Nephron progenitor cell (in vitro differentiated cells): ENCODE results near the gene MYO5B.

Experiments
- DNase-seq: peaks from one replicate; pipeline ENCODE4 v3.0.0; 2021
- H3K27ac Mint-ChIP-seq: 2 replicates; pipeline ENCODE4 v1.8.0; 2021; ENCODE audit warnings: mild to moderate bottlenecking, moderate library complexity, mixed read lengths
- H3K27me3 Mint-ChIP-seq: 2 replicates; pipeline ENCODE4 v1.8.0; 2021; ENCODE audit warnings: mild to moderate bottlenecking, low read depth, mixed read lengths; ENCODE audit not compliant: poor library complexity
- H3K36me3 Mint-ChIP-seq: 2 replicates; pipeline ENCODE4 v1.8.0; 2021; ENCODE audit warnings: low read depth, mixed read lengths
- H3K4me1 Mint-ChIP-seq: 2 replicates; pipeline ENCODE4 v1.8.0; 2021; ENCODE audit warnings: mixed read lengths
- H3K4me3 Mint-ChIP-seq: 2 replicates; pipeline ENCODE4 v1.8.0; 2021; ENCODE audit warnings: mild to moderate bottlenecking, moderate library complexity, mixed read lengths
- H3K9me3 Mint-ChIP-seq: 2 replicates; pipeline ENCODE4 v1.8.0; 2021; ENCODE audit warnings: mild to moderate bottlenecking, moderate library complexity, mixed read lengths
- TF ChIP-seq, protein P1 (sequence below): fragments of 200-600 bp; sonication (generic); IDR thresholded peaks from 2 replicates; pipeline ENCODE4 v1.5.0; 2021; ENCODE audit warnings: antibody characterized with exemption

MYO5B gene

DNA sequence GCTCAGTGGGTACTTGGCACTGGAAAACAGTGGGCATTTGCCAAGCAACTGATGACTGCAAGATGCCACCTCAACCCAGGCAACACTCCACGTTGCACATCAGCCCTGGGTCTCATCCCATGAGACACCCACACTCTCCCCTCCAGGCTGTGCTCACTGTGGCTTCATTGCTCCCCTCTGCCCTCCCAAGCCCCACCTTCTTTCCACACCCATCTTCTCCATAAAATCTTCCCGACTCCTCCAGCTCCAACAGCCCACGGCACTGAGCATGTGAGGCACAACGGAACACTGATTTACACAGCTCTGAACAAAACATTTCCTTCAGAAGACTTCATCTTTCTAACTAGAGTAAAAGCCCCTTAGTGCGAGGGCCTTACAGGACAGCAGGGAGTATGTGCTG lies 263.8 kb downstream of the MYO5B start:
- Mint-ChIP-seq H3K9me3 (no peaks in the 10 kb centered on the region), H3K4me3 (no peak overlapping the region), H3K27ac (no peak overlapping the region), H3K27me3 (peaks cover 19% of the 10 kb centered on the region), H3K36me3 (no peaks in the 10 kb centered on the region), H3K4me1 (peaks cover 11% of the 10 kb centered on the region)
- TF ChIP-seq, protein P1, sequence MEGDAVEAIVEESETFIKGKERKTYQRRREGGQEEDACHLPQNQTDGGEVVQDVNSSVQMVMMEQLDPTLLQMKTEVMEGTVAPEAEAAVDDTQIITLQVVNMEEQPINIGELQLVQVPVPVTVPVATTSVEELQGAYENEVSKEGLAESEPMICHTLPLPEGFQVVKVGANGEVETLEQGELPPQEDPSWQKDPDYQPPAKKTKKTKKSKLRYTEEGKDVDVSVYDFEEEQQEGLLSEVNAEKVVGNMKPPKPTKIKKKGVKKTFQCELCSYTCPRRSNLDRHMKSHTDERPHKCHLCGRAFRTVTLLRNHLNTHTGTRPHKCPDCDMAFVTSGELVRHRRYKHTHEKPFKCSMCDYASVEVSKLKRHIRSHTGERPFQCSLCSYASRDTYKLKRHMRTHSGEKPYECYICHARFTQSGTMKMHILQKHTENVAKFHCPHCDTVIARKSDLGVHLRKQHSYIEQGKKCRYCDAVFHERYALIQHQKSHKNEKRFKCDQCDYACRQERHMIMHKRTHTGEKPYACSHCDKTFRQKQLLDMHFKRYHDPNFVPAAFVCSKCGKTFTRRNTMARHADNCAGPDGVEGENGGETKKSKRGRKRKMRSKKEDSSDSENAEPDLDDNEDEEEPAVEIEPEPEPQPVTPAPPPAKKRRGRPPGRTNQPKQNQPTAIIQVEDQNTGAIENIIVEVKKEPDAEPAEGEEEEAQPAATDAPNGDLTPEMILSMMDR: no peak
- DNase-seq: no peak

DNA sequence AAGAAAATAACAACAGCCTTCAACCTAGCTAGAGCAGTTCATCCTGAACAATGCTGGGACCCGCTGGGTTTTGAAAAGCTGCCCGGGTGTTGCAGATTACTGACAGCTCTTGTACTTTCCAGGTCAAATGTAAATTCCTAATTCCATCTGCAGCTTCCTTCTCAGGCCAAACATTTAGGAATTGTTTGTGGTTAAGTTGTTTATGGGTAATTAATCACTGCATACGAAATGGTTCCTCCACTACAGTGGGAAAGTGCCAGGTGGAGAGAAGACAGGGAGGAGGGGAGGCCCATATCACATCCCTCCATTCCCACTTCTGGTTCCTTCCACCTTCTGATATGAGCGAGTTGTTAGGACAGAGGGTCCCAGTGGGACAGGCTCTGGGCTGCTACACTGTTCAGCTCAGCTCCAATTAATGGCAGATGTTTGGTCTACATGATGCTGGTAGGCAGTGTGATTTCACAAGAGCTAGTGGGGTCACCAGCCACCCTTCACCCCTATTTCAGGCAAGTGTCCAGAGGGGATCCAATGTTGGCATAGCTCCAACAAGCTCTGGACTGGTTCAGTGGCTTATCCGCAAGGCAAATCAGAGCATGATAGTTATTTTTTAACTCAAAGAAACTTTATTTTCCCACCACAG lies 268.7 kb downstream of the MYO5B start:
- H3K9me3 Mint-ChIP-seq: no peaks in the 10 kb centered on the region
- no peak for DNase-seq
- peaks cover 14% of the 10 kb centered on the region for H3K27me3 Mint-ChIP-seq
- H3K36me3 Mint-ChIP-seq: no peaks in the 10 kb centered on the region
- peaks cover 4% of the 10 kb centered on the region for H3K4me1 Mint-ChIP-seq
- no peak overlapping the region for H3K27ac Mint-ChIP-seq
- no peak overlapping the region for H3K4me3 Mint-ChIP-seq
- TF ChIP-seq, protein P1: no peak

DNA sequence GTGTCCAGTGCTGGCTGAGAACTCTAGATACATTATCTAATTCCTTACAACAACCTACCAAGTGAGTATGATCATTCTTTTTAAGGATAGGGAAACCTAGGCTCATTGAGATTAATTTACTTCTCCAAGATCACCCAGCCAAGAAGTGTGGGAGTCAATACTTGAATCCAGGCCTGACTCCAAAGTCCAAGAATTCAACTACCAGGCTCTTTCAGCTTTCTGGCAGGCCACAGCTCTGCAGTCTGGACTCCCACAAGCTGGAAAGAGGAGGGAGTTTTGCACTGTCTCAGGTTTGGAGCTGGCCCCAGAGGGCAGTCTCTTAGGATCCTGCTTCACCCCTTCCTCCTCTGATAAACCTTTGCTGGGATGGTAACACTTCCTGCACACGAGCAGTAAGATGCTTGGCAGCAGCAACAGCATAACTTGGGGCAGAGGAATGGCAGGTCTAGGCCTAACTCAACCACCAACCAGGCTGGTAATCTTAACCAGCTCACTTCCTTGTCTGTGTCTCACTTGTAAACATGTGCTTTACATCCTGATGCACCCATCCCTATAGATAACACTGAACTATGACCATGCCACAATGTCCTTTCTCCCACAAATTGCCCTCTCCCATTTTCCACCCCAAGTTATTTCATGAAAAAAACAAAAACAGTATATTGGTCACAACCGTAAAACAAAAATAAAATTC lies 270.5 kb downstream of the MYO5B start:
- no peak overlapping the region for H3K27ac Mint-ChIP-seq
- TF ChIP-seq, protein P1: no peak
- H3K36me3 Mint-ChIP-seq: no peaks in the 10 kb centered on the region
- no peak for DNase-seq
- H3K27me3 Mint-ChIP-seq: peaks cover 20% of the 10 kb centered on the region
- H3K9me3 Mint-ChIP-seq: peaks cover 4% of the 10 kb centered on the region
- peaks cover 18% of the 10 kb centered on the region for H3K4me1 Mint-ChIP-seq
- no peak overlapping the region for H3K4me3 Mint-ChIP-seq

DNA sequence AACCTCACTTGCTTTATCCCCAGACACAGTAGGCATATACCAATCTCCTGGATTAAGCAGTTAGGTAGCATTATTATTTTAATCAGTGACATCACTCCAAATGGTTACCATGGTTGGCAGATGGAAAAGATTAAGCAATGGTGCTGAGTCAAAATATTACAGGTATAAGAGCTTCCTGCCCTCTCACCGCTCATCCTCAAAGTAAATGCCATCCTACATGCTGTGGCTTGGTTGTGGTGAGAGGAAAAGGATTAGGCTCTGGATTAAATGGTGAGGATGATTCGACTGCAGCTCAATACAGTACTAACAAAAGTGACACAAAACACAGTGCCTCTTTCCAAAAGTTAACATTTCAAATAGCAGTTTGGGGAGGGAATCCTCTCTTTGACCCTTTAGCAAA lies 272.7 kb downstream of the MYO5B start:
- DNase-seq: no peak
- Mint-ChIP-seq H3K27me3 (peaks cover 16% of the 10 kb centered on the region), H3K27ac (no peak overlapping the region), H3K4me1 (peaks cover 18% of the 10 kb centered on the region), H3K36me3 (no peaks in the 10 kb centered on the region), H3K4me3 (no peak overlapping the region), H3K9me3 (peaks cover 4% of the 10 kb centered on the region)
- TF ChIP-seq, protein P1: no peak

DNA sequence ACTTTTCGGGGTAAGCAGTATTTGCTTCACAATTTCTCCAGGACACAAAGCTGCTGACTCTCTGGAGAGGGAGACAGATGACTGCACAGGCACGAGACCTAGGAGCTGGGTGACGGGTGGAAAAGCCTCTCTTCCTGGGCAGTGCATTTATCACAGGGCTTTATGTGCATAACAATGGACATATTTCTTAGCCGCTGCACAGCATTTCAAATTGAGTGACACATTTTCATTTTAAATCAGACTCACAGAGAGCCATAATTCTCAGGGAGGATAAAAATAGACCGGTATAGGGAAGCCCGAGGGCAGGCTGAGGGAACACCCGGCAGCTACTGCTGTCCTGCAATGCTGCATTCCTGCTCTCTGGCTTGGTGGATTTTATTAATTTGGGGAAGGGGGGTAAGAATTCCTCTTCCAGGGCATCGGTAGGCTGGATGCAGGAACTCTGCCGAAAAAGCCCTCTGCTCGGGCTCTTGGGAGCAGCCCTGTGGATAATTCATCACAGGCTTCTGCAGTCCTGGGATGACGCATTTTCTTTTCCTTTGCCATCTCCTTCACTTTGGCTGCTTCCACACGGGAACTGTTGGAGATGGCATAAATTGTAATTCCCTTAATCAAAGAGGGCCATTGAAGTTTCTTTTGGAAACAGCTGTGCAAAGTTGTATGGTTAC lies 273.5 kb downstream of the MYO5B start:
- Mint-ChIP-seq H3K4me3 (no peak overlapping the region), H3K36me3 (no peaks in the 10 kb centered on the region), H3K9me3 (peaks cover 4% of the 10 kb centered on the region), H3K4me1 (peaks cover 18% of the 10 kb centered on the region), H3K27ac (no peak overlapping the region), H3K27me3 (peaks cover 18% of the 10 kb centered on the region)
- DNase-seq: no peak
- TF ChIP-seq, protein P1: no peak
